GM10248 (cell line): Measurements from ENCODE around the gene RAB11B.

Experiments used
- CTCF ChIA-PET: fragments of 300-600 bp; sonication (Branson Sonifier 250); formaldehyde crosslinking; extraction: SDS; loops from one replicate; lab custom pipeline; 2021; ENCODE audit warnings: antibody characterized with exemption; lab: Yijun Ruan, JAX
- POLR2A ChIA-PET: fragments of 350-650 bp; sonication (Branson Sonifier 250); formaldehyde crosslinking; extraction: SDS; loops from one replicate; lab custom pipeline; 2020; ENCODE audit warnings: antibody characterized with exemption; lab: Yijun Ruan, JAX
- DNase-seq: peaks from one replicate; pipeline ENCODE4 v3.0.0; 2012; ENCODE audit errors: extremely low spot score
- CTCF ChIP-seq: IDR thresholded peaks from 2 replicates; pipeline ENCODE4 v1.5.1; 2012; ENCODE audit warnings: mild to moderate bottlenecking, low read depth; ENCODE audit errors: extremely low read depth, missing control alignments, control extremely low read depth

The RAB11B gene

GRCh38 chr19:8446061-8446709 lies 56.0 kb downstream of the RAB11B start:
- no peak for DNase-seq
- POLR2A ChIA-PET = interaction anchor here (0.7 to 1.5 kb wide), 3 partner anchors 26 to 56 kb away, joined by 3 to 6 read pairs (median 3); partner anchors contain the start of genes MARCHF2 and RAB11B
- no peak for TF ChIP-seq CTCF
- CTCF ChIA-PET = interaction anchor here (0.7 to 3.9 kb wide), 8 partner anchors 10 to 130 kb away, joined by 3 to 14 read pairs (median 6); partner anchors contain the start of genes MARCHF2 and ZNF414

- TF ChIP-seq CTCF = no peak
- POLR2A ChIA-PET = interaction anchor here (0.5 to 2.4 kb wide), 4 partner anchors 8 to 123 kb away, joined by 3 to 7 read pairs (median 4); partner anchors contain the start of genes MARCHF2 and ZNF414
- no peak for DNase-seq
- CTCF ChIA-PET = interaction anchor here (1.2 to 2.0 kb wide), 5 partner anchors 8 to 96 kb away, joined by 3 to 8 read pairs (median 5); no protein-coding TSS in a partner anchor
Observed at GRCh38 chr19:8449830-8450229, 59.7 kb downstream of the RAB11B start.

- ChIA-PET POLR2A (no interaction called here), CTCF (interaction anchor here (0.9 to 1.5 kb wide), 5 partner anchors 8 to 38 kb away, joined by 3 to 5 read pairs (median 3); partner anchors contain the start of gene MARCHF2)
- TF ChIP-seq CTCF = no peak
- no peak for DNase-seq
Observed at GRCh38 chr19:8451377-8451776, 61.2 kb downstream of the RAB11B start.

- no peak for TF ChIP-seq CTCF
- ChIA-PET CTCF (interaction anchor here (0.9 to 1.5 kb wide), 3 partner anchors 11 to 39 kb away, joined by 3 to 5 read pairs (median 5); partner anchors contain the start of gene MARCHF2), POLR2A (no interaction called here)
- DNase-seq = no peak
Observed at GRCh38 chr19:8451885-8452284, 61.7 kb downstream of the RAB11B start.

GRCh38 chr19:8452446-8453123 lies 62.4 kb downstream of the RAB11B start:
- ChIA-PET POLR2A (no interaction called here), CTCF (interaction anchor here (0.5 to 1.5 kb wide), 4 partner anchors 21 to 126 kb away, joined by 3 to 4 read pairs (median 3); partner anchors contain the start of gene MARCHF2)
- TF ChIP-seq CTCF = no peak
- no peak for DNase-seq

GRCh38 chr19:8453616-8454015 lies 63.5 kb downstream of the RAB11B start:
- ChIA-PET POLR2A (no interaction called here), CTCF (interaction anchor here (0.8 to 1.5 kb wide), 4 partner anchors 8 to 125 kb away, joined by 3 to 4 read pairs (median 3); partner anchors contain the start of gene MARCHF2)
- TF ChIP-seq CTCF = no peak
- DNase-seq = no peak
